Heart left ventricle (tissue), 13 donors: Measurements from ENCODE around the gene FAAP100.

Source experiments
- CTCF ChIP-seq, 12 donors: fragments of 200-600 bp; sonication (generic) in 4 of 12; IDR thresholded peaks; one replicate each; pipeline versions ENCODE4 v1.5.0 to v1.8.0; 2018 to 2022; ENCODE audit warnings: antibody characterized with exemption in 12 of 12, mild to moderate bottlenecking in 5 of 12
- POLR2A ChIP-seq, 2 donors: fragments of 450-650 bp; IDR thresholded peaks; one replicate each; pipeline ENCODE4 v1.6.1; 2017; ENCODE audit warnings: antibody characterized with exemption in 2 of 2, mild to moderate bottlenecking in 2 of 2, moderate library complexity in 2 of 2
- donor health status: ischemic (EF 13 %, LVEDD 7.1; RV severe dilation, severe dysfunction).
- donor health status: DM: no; HTN: yes; CAD: no.
- donor health status: DM: no; HTN: no; CAD: no.
- donor health status: ischemic (EF 25% LVEDD 6.9; RV normal size, moderate dysfunction).
- donor health status: ischemic (EF 25% LVEDD 5.7; RV mildly dilated, moderate dysfunction).
- donor health status: ischemic (EF 35%, LVEDD 5.7; RV mildly dilated, moderate dysfunction).
- donor health status: nonischemic (EF 11% LVEDD 7.7; RV severe dilation, severe dysfunction).
- donor health status: DM: yes; HTN: yes; CAD: no.
- donor health status: PGD.
- donor health status: ischemic (EF 29% LVEDD 5.4; RV normal size, mild dysfunction).
- donor health status: nonischemic (EF 23%, LVEDD 6.1; RV moderate dilation, normal function).

- TF ChIP-seq CTCF (IDR thresholded peaks at IDR 0.05) (no peak), POLR2A (IDR thresholded peaks at IDR 0.05) (no peak)
These were observed 53.1 kb downstream of the FAAP100 start for GRCh38 chr17:81498953-81499600.
